Right lobe of liver (tissue), 4 donors: Measurements from ENCODE around the gene WNK1.

Source experiments
- CTCF ChIP-seq, 4 donors: fragments of 200-600 bp in 3 of 4; fragments of 450-650 bp in 1 of 4; IDR thresholded peaks; one replicate each; pipeline versions ENCODE4 v1.5.1 to v1.8.0; 2016 to 2022; ENCODE audit warnings: antibody characterized with exemption in 4 of 4, mild to moderate bottlenecking in 2 of 4
- POLR2A ChIP-seq: fragments of 450-650 bp; IDR thresholded peaks from one replicate; pipeline ENCODE4 v1.6.1; 2017; ENCODE audit warnings: antibody characterized with exemption, mild to moderate bottlenecking
- donor health status: DM: no; HTN: no; CAD: no.
- donor health status: DM: no; HTN: no; CAD: no.
- donor health status: DM: no; HTN: yes; CAD: no.

GRCh38 chr12:777550-778047 is 25.2 kb downstream of the WNK1 start:
- TF ChIP-seq CTCF (IDR thresholded peaks at IDR 0.05) (no peak), POLR2A (no peak)
